ENCODE results near the gene GNAL. TPM values are rescaled to one million over a fixed set of nuclear protein-coding genes. Genes with fewer than 3 reads are reported as not detected.
"Not testable (repeated sequence)": the region's sequence is repeated elsewhere in the genome, so short reads cannot be mapped to it uniquely, and the experiment has no call there.

GNAL gene
- total RNA-seq, 2 experiments from 2014 or later = not detected

- no peak overlapping the region for H3K27ac Mint-ChIP-seq
- CTCF ChIA-PET = interaction anchor here (1.2 to 1.3 kb wide), 2 partner anchors 146 to 189 kb away, joined by 4 to 5 read pairs; no protein-coding TSS in a partner anchor
- DNase-seq = no peak
- H3K27me3 Mint-ChIP-seq (ENCODE audit: low read depth) = peaks cover 5% of the 10 kb centered on the region
- POLR2A ChIA-PET = interaction anchor here (2.0 kb wide), 1 partner anchor 59 kb away, joined by 9 read pairs; the partner anchor contains the start of gene MPPE1
- H3K4me1 Mint-ChIP-seq (ENCODE audit: low read depth) = peaks cover 28% of the 10 kb centered on the region
- no peak for ATAC-seq
- H3K4me3 Mint-ChIP-seq = no peak overlapping the region
- peaks cover 7% of the 10 kb centered on the region for H3K36me3 Mint-ChIP-seq (ENCODE audit: low read depth)
- no peaks in the 10 kb centered on the region for H3K9me3 Mint-ChIP-seq (ENCODE audit: insufficient read depth)
These were observed 160.2 kb downstream of the GNAL start for GRCh38 chr18:11849279-11849678.

DNA sequence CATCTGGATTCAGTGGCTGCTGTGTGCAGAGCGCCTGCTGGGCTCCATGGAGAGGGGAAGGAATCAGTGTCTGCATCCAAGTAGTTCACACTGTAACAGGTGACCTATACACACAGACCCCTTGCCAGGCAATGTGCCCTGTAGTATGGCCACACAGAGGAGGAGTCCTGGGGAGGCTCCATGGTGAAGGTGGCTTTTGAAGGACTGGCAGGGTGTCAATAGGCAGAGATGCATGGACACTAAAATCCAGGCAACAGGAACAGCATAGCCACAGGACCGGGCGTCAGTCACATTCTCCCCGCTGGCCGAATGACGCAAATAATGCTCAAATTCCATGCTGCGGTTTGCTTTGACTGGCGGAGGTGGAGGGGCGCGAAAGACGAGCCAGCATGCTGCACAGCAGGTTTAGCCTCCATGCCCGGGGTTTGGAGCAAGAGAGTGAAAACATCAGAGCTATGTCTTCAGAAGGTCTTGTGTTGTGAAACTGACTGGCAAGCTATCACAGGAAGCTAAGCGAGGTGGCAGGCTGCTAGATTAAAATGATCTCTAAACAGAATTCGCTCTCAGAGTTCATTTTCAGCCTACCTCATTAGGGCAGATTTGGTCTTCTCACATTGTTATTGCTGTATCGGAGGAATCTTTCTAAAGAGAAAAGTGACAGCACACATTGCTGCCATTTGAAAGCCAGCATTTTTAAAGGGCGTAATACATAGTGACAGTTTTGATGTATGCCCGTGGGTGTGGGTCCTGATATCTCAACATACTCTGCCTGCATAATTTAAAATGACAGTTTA, 161.0 kb downstream of the GNAL start:
- H3K36me3 Mint-ChIP-seq (ENCODE audit: low read depth) = peaks cover 7% of the 10 kb centered on the region
- peak; percentile 51 for DNase-seq
- ChIA-PET CTCF (interaction anchor here (1.1 to 1.3 kb wide), 3 partner anchors 88 to 189 kb away, joined by 4 to 5 read pairs (median 4); no protein-coding TSS in a partner anchor), POLR2A (interaction anchor here (0.6 to 2.0 kb wide), 3 partner anchors 16 to 58 kb away, joined by 3 to 9 read pairs (median 3); partner anchors contain the start of gene MPPE1)
- peak overlapping the region; percentile 100 for H3K4me3 Mint-ChIP-seq
- H3K27me3 Mint-ChIP-seq (ENCODE audit: low read depth) = peaks cover 5% of the 10 kb centered on the region
- H3K9me3 Mint-ChIP-seq (ENCODE audit: insufficient read depth) = no peaks in the 10 kb centered on the region
- H3K27ac Mint-ChIP-seq = peak overlapping the region; percentile 100
- ATAC-seq = peak; percentile 28
- peaks cover 28% of the 10 kb centered on the region for H3K4me1 Mint-ChIP-seq (ENCODE audit: low read depth)

DNA sequence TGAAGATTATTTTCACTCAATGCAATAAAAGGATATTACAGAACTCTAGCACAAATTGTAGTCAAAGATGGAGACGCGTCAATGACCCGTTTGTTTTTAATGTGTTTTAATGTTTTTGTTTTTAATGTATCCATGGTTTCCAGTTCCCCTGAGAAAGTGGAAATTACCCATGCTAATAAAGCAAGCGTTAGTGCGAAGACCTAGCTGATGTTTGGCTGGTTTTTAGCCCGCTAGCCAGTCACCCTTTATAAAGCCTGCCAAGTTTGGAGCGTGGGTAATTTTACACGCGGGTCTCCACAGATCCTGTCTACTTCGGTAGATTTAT, 161.7 kb downstream of the GNAL start:
- H3K36me3 Mint-ChIP-seq (ENCODE audit: low read depth) = peaks cover 7% of the 10 kb centered on the region
- peaks cover 5% of the 10 kb centered on the region for H3K27me3 Mint-ChIP-seq (ENCODE audit: low read depth)
- no peak for DNase-seq
- no peaks in the 10 kb centered on the region for H3K9me3 Mint-ChIP-seq (ENCODE audit: insufficient read depth)
- ChIA-PET POLR2A (interaction anchor here (0.6 to 0.7 kb wide), 2 partner anchors 15 to 37 kb away, joined by 3 read pairs; no protein-coding TSS in a partner anchor), CTCF (interaction anchor here (1.1 to 1.2 kb wide), 2 partner anchors 87 to 188 kb away, joined by 4 to 5 read pairs; no protein-coding TSS in a partner anchor)
- peak; percentile 47 for ATAC-seq
- peak overlapping the region; percentile 100 for H3K4me3 Mint-ChIP-seq
- peaks cover 28% of the 10 kb centered on the region for H3K4me1 Mint-ChIP-seq (ENCODE audit: low read depth)
- H3K27ac Mint-ChIP-seq = peak overlapping the region; percentile 100

DNA sequence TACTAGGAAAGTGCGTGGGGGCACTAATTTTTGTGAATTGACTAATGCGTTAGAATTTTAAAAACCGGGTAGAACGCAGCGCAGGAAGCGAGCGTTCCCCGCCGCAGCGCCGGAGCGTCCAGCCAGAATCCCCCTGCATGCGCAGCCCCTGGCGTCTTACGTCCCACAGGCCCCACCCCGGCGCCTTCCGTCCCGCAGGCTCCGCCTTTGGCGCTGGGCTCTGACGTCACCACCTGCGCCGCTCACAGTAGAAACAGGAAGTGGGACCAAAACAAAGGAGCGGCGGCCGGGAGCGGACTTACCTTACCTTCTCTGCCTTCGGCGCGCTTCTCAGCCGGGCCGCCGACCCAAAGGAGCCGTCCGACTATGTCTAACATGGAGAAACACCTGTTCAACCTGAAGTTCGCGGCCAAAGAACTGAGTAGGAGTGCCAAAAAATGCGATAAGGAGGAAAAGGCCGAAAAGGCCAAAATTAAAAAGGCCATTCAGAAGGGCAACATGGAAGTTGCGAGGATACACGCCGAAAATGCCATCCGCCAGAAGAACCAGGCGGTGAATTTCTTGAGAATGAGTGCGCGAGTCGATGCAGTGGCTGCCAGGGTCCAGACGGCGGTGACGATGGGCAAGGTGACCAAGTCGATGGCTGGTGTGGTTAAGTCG, 162.2 kb downstream of the GNAL start, which contains the start of gene CHMP1B:
Gene CHMP1B (plus strand): TSS at position 268 of the 660 bp plus-strand sequence. CDS start 99 bp downstream, at position 367.
- Mint-ChIP-seq H3K9me3 (ENCODE audit: insufficient read depth) (no peaks in the 10 kb centered on the region), H3K27ac (peak within 1 kb of the TSS; percentile 100), H3K4me3 (peak within 1 kb of the TSS; percentile 100), H3K4me1 (ENCODE audit: low read depth) (peaks cover 28% of the 10 kb centered on the region), H3K27me3 (ENCODE audit: low read depth) (peaks cover 5% of the 10 kb centered on the region), H3K36me3 (ENCODE audit: low read depth) (peaks cover 7% of the 10 kb centered on the region)
- CTCF ChIA-PET = no interaction called here
- peak; percentile 98 for DNase-seq
- peak; percentile 91 for ATAC-seq
- POLR2A ChIA-PET = interaction anchor here (0.6 to 1.3 kb wide), 5 partner anchors 15 to 57 kb away, joined by 3 to 10 read pairs (median 3); partner anchors contain the start of gene MPPE1

DNA sequence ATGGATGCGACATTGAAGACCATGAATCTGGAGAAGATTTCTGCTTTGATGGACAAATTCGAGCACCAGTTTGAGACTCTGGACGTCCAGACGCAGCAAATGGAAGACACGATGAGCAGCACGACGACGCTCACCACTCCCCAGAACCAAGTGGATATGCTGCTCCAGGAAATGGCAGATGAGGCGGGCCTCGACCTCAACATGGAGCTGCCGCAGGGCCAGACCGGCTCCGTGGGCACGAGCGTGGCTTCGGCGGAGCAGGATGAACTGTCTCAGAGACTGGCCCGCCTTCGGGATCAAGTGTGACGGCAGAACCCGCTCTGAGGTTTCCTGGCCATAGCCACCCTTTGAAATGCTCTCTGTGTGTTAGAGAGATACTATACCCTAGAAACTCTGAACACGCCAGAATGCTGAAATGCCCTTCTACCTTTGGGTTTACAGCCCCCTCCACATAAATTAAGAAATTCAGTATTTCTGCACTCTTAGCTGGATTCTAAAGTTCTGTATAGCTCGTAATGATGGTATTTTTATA, 162.8 kb downstream of the GNAL start:
- ChIA-PET POLR2A (interaction anchor here (0.6 to 1.3 kb wide), 7 partner anchors 9 to 1937 kb away, joined by 3 to 10 read pairs (median 3); partner anchors contain the start of genes AFG3L2 and MPPE1), CTCF (no interaction called here)
- DNase-seq = peak; percentile 70
- Mint-ChIP-seq H3K4me3 (peak overlapping the region; percentile 100), H3K9me3 (ENCODE audit: insufficient read depth) (no peaks in the 10 kb centered on the region), H3K27me3 (ENCODE audit: low read depth) (peaks cover 5% of the 10 kb centered on the region), H3K4me1 (ENCODE audit: low read depth) (peaks cover 28% of the 10 kb centered on the region), H3K27ac (peak overlapping the region; percentile 100), H3K36me3 (ENCODE audit: low read depth) (peaks cover 7% of the 10 kb centered on the region)
- ATAC-seq = peak; percentile 62

GRCh38 chr18:11854554-11854953, 165.5 kb downstream of the GNAL start:
- ATAC-seq; H3K27me3 Mint-ChIP-seq (ENCODE audit: low read depth); CTCF ChIA-PET; H3K4me3 Mint-ChIP-seq; H3K36me3 Mint-ChIP-seq (ENCODE audit: low read depth); DNase-seq; H3K27ac Mint-ChIP-seq; POLR2A ChIA-PET; H3K9me3 Mint-ChIP-seq (ENCODE audit: insufficient read depth): not testable (repeated sequence)
- peaks cover 28% of the 10 kb centered on the region for H3K4me1 Mint-ChIP-seq (ENCODE audit: low read depth)

DNA sequence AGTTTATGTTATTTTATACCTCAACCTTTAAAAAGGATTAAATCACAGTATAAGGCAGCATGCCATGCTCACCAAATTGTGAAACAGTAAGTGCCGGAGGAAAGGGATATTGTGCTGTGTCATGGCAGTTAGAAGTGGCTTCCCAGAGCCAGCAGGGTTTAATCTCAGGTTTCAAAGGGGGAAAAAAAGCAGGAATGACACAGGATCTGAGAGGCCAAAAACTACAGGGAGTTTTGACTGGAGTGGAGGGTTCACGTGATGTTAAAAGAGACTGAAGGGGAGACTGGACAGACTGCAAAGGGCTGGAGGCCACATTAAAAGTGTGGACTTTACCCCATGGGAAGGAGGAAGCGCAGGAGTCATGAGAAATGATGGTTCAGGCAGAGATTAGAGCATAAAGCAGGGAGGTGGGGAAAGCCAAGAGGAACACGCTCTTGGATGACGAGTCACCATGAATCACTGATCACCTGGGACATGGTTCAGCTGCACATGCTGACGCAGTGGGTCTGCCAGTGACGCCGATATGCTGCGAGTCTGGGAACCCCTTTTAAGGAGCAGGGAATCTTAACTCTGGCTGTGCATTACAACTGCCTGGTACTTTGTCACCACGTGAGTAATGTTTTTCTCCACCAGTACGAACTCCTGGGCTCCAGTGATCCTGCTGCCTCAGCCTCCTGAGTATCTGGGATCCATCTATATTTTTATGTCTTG, 168.3 kb downstream of the GNAL start:
- ChIA-PET CTCF (no interaction called here), POLR2A (no interaction called here)
- ATAC-seq (no peak), DNase-seq (no peak)
- H3K4me1 Mint-ChIP-seq (ENCODE audit: low read depth) = peaks cover 14% of the 10 kb centered on the region
- H3K27me3 Mint-ChIP-seq (ENCODE audit: low read depth) = no peaks in the 10 kb centered on the region
- H3K4me3 Mint-ChIP-seq = no peak overlapping the region
- H3K9me3 Mint-ChIP-seq (ENCODE audit: insufficient read depth) = no peaks in the 10 kb centered on the region
- no peak overlapping the region for H3K27ac Mint-ChIP-seq
- H3K36me3 Mint-ChIP-seq (ENCODE audit: low read depth) = no peaks in the 10 kb centered on the region

DNA sequence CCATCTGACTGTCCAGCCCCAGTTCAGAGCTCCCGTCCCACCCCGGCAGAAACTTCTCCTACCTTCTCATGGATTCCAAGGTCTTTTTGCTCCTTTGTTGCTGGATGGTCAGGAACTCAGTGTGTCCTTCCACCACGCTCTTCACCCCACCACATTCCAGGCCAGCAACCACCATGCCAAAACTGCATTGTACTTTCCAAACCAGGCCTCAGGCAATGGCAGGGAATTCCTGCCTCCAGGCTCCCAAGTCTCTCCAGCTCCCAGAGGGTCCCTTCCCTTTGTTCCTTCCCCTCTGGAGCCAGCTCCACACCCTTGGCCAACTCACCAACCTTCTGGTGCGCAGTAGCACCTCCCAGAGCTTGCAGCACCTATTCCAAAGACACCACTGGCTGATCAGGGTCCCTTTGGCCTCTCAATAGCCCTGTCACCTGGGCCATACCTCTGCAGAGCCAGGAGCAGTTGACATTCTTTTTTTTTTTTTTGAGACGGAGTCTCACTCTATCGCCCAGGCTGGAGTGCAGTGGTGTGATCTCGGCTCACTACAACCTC, 170.3 kb downstream of the GNAL start:
- POLR2A ChIA-PET = no interaction called here

GRCh38 chr18:11859903-11860407, 170.9 kb downstream of the GNAL start:
- ChIA-PET POLR2A (no interaction called here), CTCF (no interaction called here)
- Mint-ChIP-seq H3K36me3 (ENCODE audit: low read depth) (no peaks in the 10 kb centered on the region), H3K4me1 (ENCODE audit: low read depth) (peaks cover 1% of the 10 kb centered on the region), H3K4me3 (no peak overlapping the region), H3K27ac (no peak overlapping the region), H3K27me3 (ENCODE audit: low read depth) (peaks cover 2% of the 10 kb centered on the region), H3K9me3 (ENCODE audit: insufficient read depth) (no peaks in the 10 kb centered on the region)
- no peak for DNase-seq
- no peak for ATAC-seq

More for the DNA sequence above, 170.3 kb downstream of the GNAL start:
- H3K4me3 Mint-ChIP-seq = no peak overlapping the region
- no peaks in the 10 kb centered on the region for H3K27me3 Mint-ChIP-seq (ENCODE audit: low read depth)
- ATAC-seq (no peak), DNase-seq (no peak)
- CTCF ChIA-PET = no interaction called here
- H3K27ac Mint-ChIP-seq = no peak overlapping the region
- peaks cover 1% of the 10 kb centered on the region for H3K4me1 Mint-ChIP-seq (ENCODE audit: low read depth)
- no peaks in the 10 kb centered on the region for H3K9me3 Mint-ChIP-seq (ENCODE audit: insufficient read depth)
- H3K36me3 Mint-ChIP-seq (ENCODE audit: low read depth) = no peaks in the 10 kb centered on the region

DNA sequence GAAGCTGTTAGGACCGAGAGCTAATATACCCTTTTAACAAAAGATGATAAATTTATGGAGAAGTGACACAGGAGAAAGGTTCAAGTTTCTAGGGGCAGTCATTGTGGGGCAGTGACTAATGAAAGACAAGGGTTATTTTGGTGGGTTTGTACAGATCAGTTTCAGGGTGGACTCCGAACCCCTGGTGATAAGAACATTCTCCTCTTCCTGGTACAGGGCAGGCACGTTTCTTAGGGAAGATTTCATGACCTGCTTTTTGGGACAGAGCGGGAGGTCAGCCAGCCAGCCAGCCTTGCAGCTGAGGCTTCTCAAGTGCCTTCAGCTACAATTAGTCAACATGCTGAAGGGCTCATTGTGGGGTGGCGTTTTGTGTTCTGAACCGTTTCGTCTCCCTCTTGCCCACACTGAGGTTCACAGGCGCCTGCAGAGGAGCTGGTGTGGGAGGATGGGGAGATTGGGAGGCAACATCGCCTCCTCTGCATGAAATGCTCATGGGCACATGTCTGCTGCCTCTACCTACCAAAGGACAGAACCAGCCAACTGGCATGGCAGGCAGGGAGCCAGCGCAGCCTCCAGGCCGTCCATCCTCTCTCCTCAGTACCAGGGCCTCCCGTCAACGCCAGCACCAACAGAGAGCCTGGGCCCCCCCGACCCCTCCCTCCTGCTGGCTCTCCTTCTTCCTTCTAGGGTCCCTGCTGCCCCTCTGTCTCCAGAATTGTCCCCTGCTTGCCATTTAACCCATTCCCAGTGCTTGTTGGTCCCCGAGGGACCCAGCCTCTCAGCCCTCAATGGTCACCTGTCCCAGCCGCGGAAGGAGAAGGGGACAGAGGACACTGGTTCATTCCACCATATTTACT, 171.8 kb downstream of the GNAL start:
- peaks cover 1% of the 10 kb centered on the region for H3K4me1 Mint-ChIP-seq (ENCODE audit: low read depth)
- H3K27ac Mint-ChIP-seq = no peak overlapping the region
- H3K4me3 Mint-ChIP-seq = no peak overlapping the region
- ATAC-seq (no peak), DNase-seq (no peak)
- H3K27me3 Mint-ChIP-seq (ENCODE audit: low read depth) = peaks cover 3% of the 10 kb centered on the region
- H3K9me3 Mint-ChIP-seq (ENCODE audit: insufficient read depth) = no peaks in the 10 kb centered on the region
- H3K36me3 Mint-ChIP-seq (ENCODE audit: low read depth) = no peaks in the 10 kb centered on the region
- CTCF ChIA-PET = no interaction called here
- POLR2A ChIA-PET = interaction anchor here (0.6 kb wide), 1 partner anchor 9 kb away, joined by 3 read pairs; no protein-coding TSS in a partner anchor
